GM12801 (cell line): ENCODE measurements around the gene LNP1.

Experiments
- TF ChIP-seq, protein P1 (sequence below): IDR thresholded peaks from one replicate; pipeline ENCODE4 v1.5.1; 2011; ENCODE audit warnings: control low read depth; ENCODE audit not compliant: insufficient read length; ENCODE audit errors: extremely low read depth

The LNP1 gene

DNA sequence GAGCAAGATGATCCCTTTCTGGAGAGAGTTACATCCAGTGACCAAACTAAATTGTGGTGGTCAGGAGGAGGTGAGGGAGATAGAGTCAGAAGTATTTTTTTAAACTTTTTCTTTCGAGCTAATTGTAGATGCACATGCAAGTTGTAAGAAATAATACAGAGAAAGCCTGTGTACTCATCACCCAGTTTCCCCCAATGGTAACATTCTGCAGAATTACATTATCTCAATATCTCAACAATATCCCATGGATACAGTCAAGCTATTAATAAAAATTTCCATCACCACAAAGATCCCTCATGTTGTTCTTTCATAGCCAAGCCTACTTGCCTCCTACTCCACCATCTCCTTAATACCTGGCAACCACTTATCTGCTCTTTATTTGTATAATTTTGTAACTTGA, 87.8 kb downstream of the LNP1 start:
- TF ChIP-seq, protein P1, sequence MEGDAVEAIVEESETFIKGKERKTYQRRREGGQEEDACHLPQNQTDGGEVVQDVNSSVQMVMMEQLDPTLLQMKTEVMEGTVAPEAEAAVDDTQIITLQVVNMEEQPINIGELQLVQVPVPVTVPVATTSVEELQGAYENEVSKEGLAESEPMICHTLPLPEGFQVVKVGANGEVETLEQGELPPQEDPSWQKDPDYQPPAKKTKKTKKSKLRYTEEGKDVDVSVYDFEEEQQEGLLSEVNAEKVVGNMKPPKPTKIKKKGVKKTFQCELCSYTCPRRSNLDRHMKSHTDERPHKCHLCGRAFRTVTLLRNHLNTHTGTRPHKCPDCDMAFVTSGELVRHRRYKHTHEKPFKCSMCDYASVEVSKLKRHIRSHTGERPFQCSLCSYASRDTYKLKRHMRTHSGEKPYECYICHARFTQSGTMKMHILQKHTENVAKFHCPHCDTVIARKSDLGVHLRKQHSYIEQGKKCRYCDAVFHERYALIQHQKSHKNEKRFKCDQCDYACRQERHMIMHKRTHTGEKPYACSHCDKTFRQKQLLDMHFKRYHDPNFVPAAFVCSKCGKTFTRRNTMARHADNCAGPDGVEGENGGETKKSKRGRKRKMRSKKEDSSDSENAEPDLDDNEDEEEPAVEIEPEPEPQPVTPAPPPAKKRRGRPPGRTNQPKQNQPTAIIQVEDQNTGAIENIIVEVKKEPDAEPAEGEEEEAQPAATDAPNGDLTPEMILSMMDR = no peak

DNA sequence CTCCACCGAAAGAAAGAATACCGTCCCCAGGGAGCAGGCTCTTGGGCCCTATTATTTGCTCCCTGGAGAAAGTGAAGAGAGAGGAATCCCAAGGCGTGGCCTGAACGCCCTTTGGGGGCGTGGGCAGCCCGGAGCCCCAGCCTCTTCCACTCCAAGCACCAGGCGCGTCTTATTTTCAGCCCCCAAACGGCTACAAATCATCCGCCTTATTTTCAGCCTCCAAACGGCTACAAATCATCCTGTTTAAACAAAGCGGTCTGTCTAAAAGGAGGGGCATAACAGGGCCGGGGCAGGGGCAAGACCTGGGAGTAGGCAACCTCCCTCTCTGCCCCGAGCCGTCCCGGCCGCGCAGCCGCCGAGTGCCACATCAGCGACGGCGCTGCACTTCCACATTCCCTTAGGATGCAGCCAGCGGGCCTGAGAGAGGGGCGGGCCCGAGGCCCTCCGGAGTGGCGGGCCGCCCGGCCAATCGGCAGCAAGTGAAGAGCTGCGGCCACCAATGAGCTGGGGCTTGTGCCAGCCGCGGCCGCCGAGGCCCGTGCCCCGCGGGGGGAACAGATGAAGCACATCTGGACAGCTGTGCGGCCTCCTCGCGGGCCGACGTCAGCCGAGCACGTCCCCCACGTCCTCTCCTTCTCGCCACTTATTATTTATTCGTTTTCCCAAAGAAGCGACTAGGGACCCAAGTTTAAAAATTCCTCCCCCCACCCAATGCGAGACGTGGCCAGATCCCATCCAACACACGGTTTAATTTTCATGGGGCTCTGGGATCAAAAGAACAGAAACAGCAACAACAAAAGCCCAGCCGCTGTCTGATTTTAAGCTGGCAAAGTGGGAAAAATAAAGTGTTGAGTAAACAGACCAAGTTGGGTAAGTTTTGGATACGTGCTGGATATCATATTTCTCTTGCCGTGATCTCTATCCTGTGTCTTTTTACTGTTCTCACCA, 91.0 kb downstream of the LNP1 start, which contains the start of gene TMEM45A:
TMEM45A (plus strand) TSS at position 561 of the 948 bp plus-strand sequence. CDS start 62,593 bp downstream, outside the sequence.
- TF ChIP-seq, protein P1 = no peak

DNA sequence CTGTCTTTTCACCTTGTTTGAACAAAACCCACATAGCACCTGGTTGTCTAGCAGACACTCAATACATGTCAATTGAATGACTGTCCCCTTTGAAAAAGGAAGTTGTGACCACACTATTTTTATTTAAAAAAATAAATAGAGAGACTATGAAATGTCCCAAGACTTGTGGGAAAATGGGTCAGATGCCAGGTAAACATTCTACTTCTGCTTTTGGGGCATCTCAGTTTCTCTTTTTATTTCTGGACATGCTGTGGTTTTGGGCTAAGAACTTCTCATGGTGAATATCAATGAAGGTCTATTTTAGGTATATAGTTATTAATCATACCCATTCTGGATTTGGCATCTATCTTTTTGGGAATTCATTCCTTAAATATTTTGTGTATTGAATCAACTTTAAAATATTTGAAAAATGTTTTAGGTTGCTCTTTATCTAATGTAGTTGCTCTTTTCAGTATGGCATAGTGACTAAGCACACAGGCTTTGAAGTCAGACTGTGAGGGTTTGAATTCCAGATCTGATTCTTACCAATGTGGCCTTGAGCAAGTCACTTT, 95.4 kb downstream of the LNP1 start:
- TF ChIP-seq, protein P1 = no peak

DNA sequence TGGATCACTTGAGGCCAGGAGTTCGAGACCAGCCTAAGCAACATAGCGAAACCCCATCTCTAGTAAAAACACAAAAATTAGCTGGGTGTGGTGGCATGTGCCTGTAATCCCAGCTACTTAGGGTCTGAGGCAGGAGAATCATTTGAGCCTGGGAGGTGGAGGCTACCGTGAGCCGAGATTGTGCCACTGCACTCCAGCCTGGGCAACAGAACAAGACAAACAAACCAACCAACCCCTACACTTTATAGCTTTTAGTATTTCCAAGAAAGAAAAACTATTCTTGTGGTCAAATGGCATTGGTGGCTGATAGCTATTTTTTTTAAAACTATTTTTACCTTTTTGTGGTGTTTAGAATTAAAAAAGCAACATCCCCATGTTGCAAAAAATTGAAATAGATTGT, 98.3 kb downstream of the LNP1 start:
- TF ChIP-seq, protein P1 = no peak

DNA sequence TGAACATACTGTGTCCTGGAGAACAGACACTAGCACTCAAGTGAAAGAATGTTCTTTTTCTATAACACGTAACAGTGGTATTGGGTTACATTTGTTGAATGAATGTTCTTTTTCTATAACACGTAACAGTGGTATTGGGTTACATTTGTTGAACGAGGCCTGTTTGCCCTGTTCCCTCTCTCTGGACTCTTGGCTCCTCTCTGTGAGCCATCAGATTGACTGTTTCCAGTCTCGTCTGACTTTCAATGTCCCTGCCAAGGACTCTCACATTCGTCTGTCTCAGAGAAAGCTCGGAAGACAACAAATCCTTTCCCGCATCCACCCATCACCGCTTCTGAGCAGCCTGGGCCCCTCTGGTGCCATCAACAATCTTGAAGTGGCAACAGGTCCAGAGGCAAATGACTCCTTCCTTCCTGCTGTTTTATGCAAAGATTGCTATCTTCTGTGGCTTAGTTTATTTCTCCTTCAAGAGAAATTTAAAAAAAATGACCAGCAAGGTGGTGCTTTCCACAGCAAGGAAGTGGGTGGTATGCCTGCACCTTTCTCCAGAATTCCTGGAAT, 99.1 kb downstream of the LNP1 start:
- TF ChIP-seq, protein P1 = no peak

DNA sequence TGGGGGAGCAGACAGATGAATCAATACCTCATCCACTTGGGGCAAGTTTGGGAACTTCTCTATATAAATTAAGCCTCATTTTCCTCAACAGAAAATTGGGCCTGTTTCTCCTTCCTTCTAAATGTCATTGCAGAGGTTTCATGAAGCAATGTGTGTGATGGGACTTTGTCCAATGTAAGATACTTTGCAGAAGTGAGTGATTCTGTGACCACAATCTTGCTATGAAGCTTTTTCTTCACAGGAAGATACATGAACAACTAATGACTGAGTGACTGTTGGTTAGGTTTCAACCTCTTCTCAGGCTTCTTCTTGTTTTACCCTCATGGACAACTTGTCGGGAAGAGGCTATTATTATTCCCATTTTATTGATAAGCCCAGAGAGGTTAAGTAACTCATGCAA, 102.1 kb downstream of the LNP1 start:
- TF ChIP-seq, protein P1 = no peak
